Ishikawa (cell line): ENCODE results near the gene DRD3.

Experiments
- CEBPB ChIP-seq: IDR thresholded peaks from 2 replicates; pipeline ENCODE4 v1.6.1; 2012
- CREB1 ChIP-seq: IDR thresholded peaks from 2 replicates; pipeline ENCODE4 v1.6.1; 2012; ENCODE audit warnings: low read depth
- EGR1 ChIP-seq: IDR thresholded peaks from 2 replicates; pipeline ENCODE4 v1.6.1; 2012
- EP300 ChIP-seq: IDR thresholded peaks from 2 replicates; pipeline ENCODE4 v1.6.1; 2012; ENCODE audit warnings: borderline replicate concordance
- FOXM1 ChIP-seq: IDR thresholded peaks from 2 replicates; pipeline ENCODE4 v1.6.1; 2012; ENCODE audit warnings: low read depth, borderline replicate concordance
- NFIC ChIP-seq: IDR thresholded peaks from 2 replicates; pipeline ENCODE4 v1.6.1; 2012
- RAD21 ChIP-seq: IDR thresholded peaks from 2 replicates; pipeline ENCODE4 v1.6.1; 2012; ENCODE audit warnings: low read depth
- TAF1 ChIP-seq: IDR thresholded peaks from 2 replicates; pipeline ENCODE4 v1.6.1; 2012; ENCODE audit warnings: low read depth, mild to moderate bottlenecking
- TCF12 ChIP-seq: IDR thresholded peaks from 2 replicates; pipeline ENCODE4 v1.6.1; 2012; ENCODE audit warnings: low read depth
- TEAD4 ChIP-seq: IDR thresholded peaks from 2 replicates; pipeline ENCODE4 v1.6.1; 2012
- YY1 ChIP-seq: IDR thresholded peaks from 2 replicates; pipeline ENCODE4 v1.6.1; 2012; ENCODE audit warnings: low read depth
- ZBTB7A ChIP-seq: IDR thresholded peaks from 2 replicates; pipeline ENCODE4 v1.6.1; 2012; ENCODE audit warnings: low read depth
- TF ChIP-seq, protein P1 (sequence below): IDR thresholded peaks from 2 replicates; pipeline ENCODE4 v1.6.1; 2012; ENCODE audit warnings: low read depth, mild to moderate bottlenecking
- TF ChIP-seq, protein P2 (sequence below): IDR thresholded peaks from 2 replicates; pipeline ENCODE4 v1.6.1; 2012
- TF ChIP-seq, protein P3 (sequence below): IDR thresholded peaks from 2 replicates; pipeline ENCODE4 v1.6.1; 2012

DRD3 gene

DNA sequence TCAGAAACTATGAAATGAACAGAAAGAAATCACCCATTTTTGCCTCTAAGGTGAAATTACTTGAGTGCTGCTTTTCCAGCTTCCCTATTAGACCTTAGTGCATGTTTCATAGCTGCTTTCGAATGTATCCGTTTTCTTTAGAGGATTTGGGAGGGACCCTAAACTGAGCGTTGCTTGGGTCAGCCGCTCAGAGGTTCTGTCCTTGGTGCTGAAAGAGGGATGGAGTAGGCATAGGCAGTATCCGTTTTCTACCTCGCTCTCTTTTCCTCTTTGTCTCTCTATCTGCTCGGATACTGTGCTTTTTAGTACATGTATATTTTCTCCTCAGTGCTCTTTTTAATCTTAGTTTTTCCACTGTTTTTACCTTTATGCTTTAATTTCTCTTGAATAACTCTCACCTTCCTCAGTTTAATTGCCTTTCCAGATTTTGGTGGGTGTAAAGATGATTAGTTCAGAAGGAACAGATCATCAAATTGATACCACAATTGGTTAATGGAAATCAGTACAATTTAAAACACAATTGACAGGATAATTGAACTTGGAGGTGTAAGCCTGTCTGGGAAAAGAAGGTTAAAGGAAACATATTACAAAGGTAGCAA is at the start of gene DRD3:
Gene DRD3, minus strand, starts transcription at position 283 of the 599 bp plus-strand sequence. CDS start 7,060 bp downstream, outside the sequence.
- TF ChIP-seq NFIC, result no peak
- no peak for TF ChIP-seq EP300
- TF ChIP-seq, protein P1, sequence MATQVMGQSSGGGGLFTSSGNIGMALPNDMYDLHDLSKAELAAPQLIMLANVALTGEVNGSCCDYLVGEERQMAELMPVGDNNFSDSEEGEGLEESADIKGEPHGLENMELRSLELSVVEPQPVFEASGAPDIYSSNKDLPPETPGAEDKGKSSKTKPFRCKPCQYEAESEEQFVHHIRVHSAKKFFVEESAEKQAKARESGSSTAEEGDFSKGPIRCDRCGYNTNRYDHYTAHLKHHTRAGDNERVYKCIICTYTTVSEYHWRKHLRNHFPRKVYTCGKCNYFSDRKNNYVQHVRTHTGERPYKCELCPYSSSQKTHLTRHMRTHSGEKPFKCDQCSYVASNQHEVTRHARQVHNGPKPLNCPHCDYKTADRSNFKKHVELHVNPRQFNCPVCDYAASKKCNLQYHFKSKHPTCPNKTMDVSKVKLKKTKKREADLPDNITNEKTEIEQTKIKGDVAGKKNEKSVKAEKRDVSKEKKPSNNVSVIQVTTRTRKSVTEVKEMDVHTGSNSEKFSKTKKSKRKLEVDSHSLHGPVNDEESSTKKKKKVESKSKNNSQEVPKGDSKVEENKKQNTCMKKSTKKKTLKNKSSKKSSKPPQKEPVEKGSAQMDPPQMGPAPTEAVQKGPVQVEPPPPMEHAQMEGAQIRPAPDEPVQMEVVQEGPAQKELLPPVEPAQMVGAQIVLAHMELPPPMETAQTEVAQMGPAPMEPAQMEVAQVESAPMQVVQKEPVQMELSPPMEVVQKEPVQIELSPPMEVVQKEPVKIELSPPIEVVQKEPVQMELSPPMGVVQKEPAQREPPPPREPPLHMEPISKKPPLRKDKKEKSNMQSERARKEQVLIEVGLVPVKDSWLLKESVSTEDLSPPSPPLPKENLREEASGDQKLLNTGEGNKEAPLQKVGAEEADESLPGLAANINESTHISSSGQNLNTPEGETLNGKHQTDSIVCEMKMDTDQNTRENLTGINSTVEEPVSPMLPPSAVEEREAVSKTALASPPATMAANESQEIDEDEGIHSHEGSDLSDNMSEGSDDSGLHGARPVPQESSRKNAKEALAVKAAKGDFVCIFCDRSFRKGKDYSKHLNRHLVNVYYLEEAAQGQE, result peak; percentile 93
- TF ChIP-seq TEAD4, result no peak
- no peak for TF ChIP-seq ZBTB7A

DNA sequence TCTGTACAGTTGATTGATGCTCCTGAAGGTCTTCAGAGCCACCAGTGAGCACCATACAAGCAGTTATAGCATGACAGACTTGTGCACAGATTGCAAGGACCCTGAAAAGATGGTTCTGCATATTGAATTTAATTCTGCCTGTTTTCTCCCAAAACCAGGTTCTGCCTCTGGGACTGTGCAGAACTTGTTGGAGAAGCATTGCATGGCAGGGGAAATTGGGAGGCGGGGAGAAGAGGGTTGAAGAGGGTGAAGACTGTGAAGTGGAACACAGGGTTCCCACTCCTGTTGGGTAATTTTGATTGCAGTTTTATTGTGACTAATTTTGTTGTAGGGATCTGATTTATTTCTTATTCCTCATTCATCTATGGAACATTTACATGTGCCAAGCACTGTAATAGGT is 48.2 kb upstream of the DRD3 start:
- TF ChIP-seq RAD21 (no peak), FOXM1 (no peak), YY1 (no peak), EGR1 (no peak), ZBTB7A (no peak), CREB1 (no peak), EP300 (no peak)
- TF ChIP-seq, protein P1, result no peak
- TF ChIP-seq, protein P2, sequence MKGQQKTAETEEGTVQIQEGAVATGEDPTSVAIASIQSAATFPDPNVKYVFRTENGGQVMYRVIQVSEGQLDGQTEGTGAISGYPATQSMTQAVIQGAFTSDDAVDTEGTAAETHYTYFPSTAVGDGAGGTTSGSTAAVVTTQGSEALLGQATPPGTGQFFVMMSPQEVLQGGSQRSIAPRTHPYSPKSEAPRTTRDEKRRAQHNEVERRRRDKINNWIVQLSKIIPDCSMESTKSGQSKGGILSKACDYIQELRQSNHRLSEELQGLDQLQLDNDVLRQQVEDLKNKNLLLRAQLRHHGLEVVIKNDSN, result no peak

DNA sequence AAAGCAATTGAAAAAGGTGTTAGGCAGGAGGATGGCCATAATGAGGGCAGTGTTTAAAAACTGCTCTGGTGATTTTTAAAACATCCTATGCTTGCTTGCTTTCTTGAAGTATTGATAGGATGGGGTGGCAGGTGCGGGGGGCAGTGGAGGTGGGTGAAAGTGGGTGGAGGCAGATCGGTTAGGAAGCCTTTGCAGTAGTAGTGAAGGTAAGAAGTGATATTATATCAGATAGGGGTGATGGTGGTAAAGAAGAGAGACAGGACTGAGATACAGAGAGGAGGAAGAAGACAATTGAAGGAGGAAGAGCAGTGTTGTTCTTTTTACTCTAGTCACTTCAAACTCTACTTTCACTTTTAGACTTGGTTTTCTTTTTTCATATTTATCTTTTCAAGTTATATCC is 47.5 kb upstream of the DRD3 start:
- TF ChIP-seq TAF1 (no peak), ZBTB7A (no peak), TCF12 (no peak), YY1 (no peak), RAD21 (no peak), CEBPB (no peak), TEAD4 (no peak), FOXM1 (no peak)
- TF ChIP-seq, protein P1, result no peak
- TF ChIP-seq, protein P2, result no peak
- TF ChIP-seq, protein P3, sequence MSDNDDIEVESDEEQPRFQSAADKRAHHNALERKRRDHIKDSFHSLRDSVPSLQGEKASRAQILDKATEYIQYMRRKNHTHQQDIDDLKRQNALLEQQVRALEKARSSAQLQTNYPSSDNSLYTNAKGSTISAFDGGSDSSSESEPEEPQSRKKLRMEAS, result no peak

DNA sequence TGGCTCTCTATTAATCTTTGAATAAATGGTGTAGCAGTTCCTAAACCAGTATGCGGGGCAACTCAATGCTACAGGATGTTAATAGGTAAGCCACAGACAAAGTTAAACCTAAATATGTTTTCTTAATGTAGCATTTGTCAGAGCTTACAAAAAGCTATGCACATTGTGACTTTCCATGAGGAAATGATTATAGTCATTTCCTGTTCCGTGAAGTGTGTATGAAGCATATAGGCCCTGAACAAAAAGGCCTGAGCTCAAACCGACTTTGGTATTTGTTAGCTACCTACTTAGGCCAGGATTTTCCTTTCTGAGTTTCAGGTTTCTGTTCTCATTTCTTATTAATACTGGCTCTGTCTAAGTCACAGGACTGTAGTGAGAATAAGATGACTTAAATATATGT is 44.3 kb upstream of the DRD3 start:
- no peak for TF ChIP-seq TCF12
- TF ChIP-seq TEAD4, result no peak
- TF ChIP-seq, protein P1, result no peak
- no peak for TF ChIP-seq RAD21
- no peak for TF ChIP-seq NFIC
- TF ChIP-seq, protein P2, result no peak
- TF ChIP-seq FOXM1, result no peak
- no peak for TF ChIP-seq TAF1
- no peak for TF ChIP-seq ZBTB7A
- no peak for TF ChIP-seq CEBPB
